BJ (cell line): ENCODE results near the gene ABHD14A. TPM values are rescaled to one million over a fixed set of nuclear protein-coding genes. Genes with fewer than 3 reads are reported as not detected.

ENCODE experiments used
- CTCF ChIA-PET: fragments of 350-600 bp; formaldehyde crosslinking; extraction: SDS; loops from one replicate; lab custom pipeline; 2021; ENCODE audit warnings: antibody characterized with exemption, inconsistent platforms; lab: Yijun Ruan, JAX
- POLR2A ChIA-PET: fragments of 300-600 bp; sonication (Branson Sonifier 250); formaldehyde crosslinking; extraction: SDS; loops from one replicate; lab custom pipeline; 2021; ENCODE audit warnings: antibody characterized with exemption; lab: Charles Lee
- DNase-seq: peaks from one replicate; pipeline ENCODE4 v3.0.0-alpha.2; 2011; ENCODE audit warnings: low read depth
- H3K27me3 ChIP-seq: 2 replicates; pipeline ENCODE4 v1.6.0; 2011; ENCODE audit warnings: low read length; ENCODE audit not compliant: control insufficient read depth, insufficient read depth
- H3K36me3 ChIP-seq: 2 replicates; pipeline ENCODE4 v1.5.1; 2011; ENCODE audit warnings: low read length; ENCODE audit not compliant: control insufficient read depth, insufficient read depth
- H3K4me3 ChIP-seq: 2 replicates; pipeline ENCODE4 v1.5.1; 2011; ENCODE audit warnings: low read depth, mild to moderate bottlenecking, control low read depth, low read length
- CTCF ChIP-seq: IDR thresholded peaks from 2 replicates; pipeline ENCODE4 v1.5.1; 2011; ENCODE audit warnings: low read depth, mild to moderate bottlenecking, control low read depth, inconsistent platforms, low read length, moderate library complexity; ENCODE audit not compliant: insufficient read depth
- polyA plus RNA-seq: library from polyadenylated mRNA; depleted of rRNA; stranded (reverse); fragments of >200 nt; gene quantifications from 2 replicates; pipeline ENCODE4 v1.2.3, GENCODE V29; 2011

Gene ABHD14A
- polyA plus RNA-seq, 1 experiment = 16.5 TPM

- Histone ChIP-seq H3K36me3 (no peaks in the 10 kb centered on the region; the same call in 1 of the 2 replicates), H3K27me3 (no peaks in the 10 kb centered on the region), H3K4me3 (peak overlapping the region; percentile 52)
- DNase-seq = no peak
- ChIA-PET CTCF (interaction anchor here (1.0 to 4.2 kb wide), 21 partner anchors 9 to 587 kb away, joined by 3 to 53 read pairs (median 6); partner anchors contain the start of genes ACY1, DUSP7, PARP3 and RPL29), POLR2A (interaction anchor here (0.6 to 1.0 kb wide), 2 partner anchors 9 to 474 kb away, joined by 3 to 10 read pairs; no protein-coding TSS in a partner anchor)
- TF ChIP-seq CTCF = no peak
Measured at GRCh38 chr3:51974277-51974962, 444 bp upstream of the ABHD14A start.

DNA sequence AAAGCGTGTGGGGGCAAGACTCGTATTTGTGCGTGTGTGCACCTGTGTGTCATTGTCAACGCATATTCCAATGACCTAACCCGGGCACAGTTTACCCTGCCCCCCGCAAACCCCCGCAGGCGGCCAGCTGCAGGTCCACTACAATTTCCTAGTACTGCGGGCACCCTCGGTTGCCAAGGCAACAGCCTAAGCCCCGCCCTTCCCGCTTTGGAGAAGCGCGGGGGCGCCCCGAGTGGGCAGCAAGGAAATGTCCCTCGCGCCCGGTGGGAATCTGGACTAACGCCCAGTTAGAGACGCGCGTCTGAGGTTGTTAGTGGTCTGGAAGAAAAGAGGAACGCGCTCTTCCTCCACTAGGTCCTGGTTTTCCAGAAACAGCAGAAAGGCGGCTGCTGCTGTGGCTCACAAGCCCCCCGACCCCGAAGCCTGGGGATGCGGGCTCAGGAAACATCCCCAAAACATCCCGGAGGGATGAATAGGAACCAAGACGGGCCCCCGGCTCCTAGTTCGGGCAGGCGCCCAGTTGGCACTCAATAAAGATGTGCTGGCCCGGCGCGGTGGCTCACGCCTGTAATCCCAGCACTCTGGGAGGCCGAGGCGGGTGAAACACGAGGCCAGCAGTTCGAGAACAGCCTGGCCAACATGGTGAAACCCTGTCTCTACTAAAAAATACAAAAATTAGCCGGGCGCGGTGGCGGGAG lies 1.1 kb downstream of the ABHD14A start:
- Histone ChIP-seq H3K36me3 (peaks cover 3% of the 10 kb centered on the region; the same call in 1 of the 2 replicates), H3K27me3 (no peaks in the 10 kb centered on the region), H3K4me3 (peak overlapping the region; percentile 52)
- ChIA-PET CTCF (interaction anchor here (3.1 to 4.3 kb wide), 4 partner anchors 13 to 34 kb away, joined by 17 to 53 read pairs (median 34); partner anchors contain the start of genes PARP3 and RRP9), POLR2A (interaction anchor here (0.6 kb wide), 1 partner anchor 9 kb away, joined by 19 read pairs; no protein-coding TSS in a partner anchor)
- no peak for DNase-seq
- TF ChIP-seq CTCF = peak; percentile 38

- no peak for DNase-seq
- POLR2A ChIA-PET = no interaction called here
- no peak overlapping the region for H3K4me3 ChIP-seq
- CTCF ChIA-PET = interaction anchor here (4.3 kb wide), 1 partner anchor 35 kb away, joined by 17 read pairs; the partner anchor contains the start of genes PARP3 and RRP9
- H3K27me3 ChIP-seq = no peaks in the 10 kb centered on the region
- no peak for TF ChIP-seq CTCF
- peaks cover 3% of the 10 kb centered on the region; the same call in 1 of the 2 replicates for H3K36me3 ChIP-seq
Measured at GRCh38 chr3:51977446-51978142, 2.7 kb downstream of the ABHD14A start.

- POLR2A ChIA-PET = no interaction called here
- Histone ChIP-seq H3K27me3 (no peaks in the 10 kb centered on the region), H3K4me3 (no peak overlapping the region), H3K36me3 (peaks cover 3% of the 10 kb centered on the region; the same call in 1 of the 2 replicates)
- DNase-seq = no peak
- TF ChIP-seq CTCF = no peak
- CTCF ChIA-PET = interaction anchor here (4.3 kb wide), 1 partner anchor 36 kb away, joined by 17 read pairs; the partner anchor contains the start of genes PARP3 and RRP9
Measured at GRCh38 chr3:51978143-51978502, 3.3 kb downstream of the ABHD14A start.

DNA sequence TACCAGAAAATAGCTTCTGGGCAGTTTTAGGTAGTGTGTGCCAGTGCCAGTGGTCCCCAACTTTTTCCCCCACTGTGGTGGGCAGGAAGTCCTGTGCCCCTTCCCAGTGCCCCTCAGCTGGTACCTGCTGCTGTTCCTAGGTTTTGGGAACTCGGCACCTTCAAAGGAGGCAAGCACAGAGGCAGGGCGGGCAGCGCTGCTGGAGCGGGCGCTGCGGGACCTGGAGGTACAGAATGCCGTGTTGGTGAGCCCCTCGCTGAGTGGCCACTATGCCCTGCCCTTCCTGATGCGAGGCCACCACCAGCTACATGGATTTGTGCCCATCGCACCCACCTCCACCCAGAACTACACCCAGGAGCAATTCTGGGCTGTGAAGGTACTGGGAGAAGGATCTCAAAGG lies 5.4 kb downstream of the ABHD14A start:
- Histone ChIP-seq H3K27me3 (no peaks in the 10 kb centered on the region), H3K36me3 (peaks cover 3% of the 10 kb centered on the region; the same call in 1 of the 2 replicates), H3K4me3 (no peak overlapping the region)
- TF ChIP-seq CTCF = no peak
- POLR2A ChIA-PET = no interaction called here
- CTCF ChIA-PET = interaction anchor here (4.3 kb wide), 1 partner anchor 38 kb away, joined by 17 read pairs; the partner anchor contains the start of genes PARP3 and RRP9
- DNase-seq = no peak
